Measurements from ENCODE around the gene ZIC1.

ZIC1 gene

GRCh38 chr3:147415874-147416273 is 6.7 kb downstream of the ZIC1 start:
- H3K27ac Mint-ChIP-seq = no peak overlapping the region
- peaks cover 23% of the 10 kb centered on the region for H3K36me3 Mint-ChIP-seq (ENCODE audit: low read depth)
- peaks cover 22% of the 10 kb centered on the region for H3K9me3 Mint-ChIP-seq
- H3K4me1 Mint-ChIP-seq = peaks cover 22% of the 10 kb centered on the region
- DNase-seq = no peak
- H3K4me3 Mint-ChIP-seq = no peak overlapping the region
- peaks cover 85% of the 10 kb centered on the region for H3K27me3 Mint-ChIP-seq
- ATAC-seq = no peak

DNA sequence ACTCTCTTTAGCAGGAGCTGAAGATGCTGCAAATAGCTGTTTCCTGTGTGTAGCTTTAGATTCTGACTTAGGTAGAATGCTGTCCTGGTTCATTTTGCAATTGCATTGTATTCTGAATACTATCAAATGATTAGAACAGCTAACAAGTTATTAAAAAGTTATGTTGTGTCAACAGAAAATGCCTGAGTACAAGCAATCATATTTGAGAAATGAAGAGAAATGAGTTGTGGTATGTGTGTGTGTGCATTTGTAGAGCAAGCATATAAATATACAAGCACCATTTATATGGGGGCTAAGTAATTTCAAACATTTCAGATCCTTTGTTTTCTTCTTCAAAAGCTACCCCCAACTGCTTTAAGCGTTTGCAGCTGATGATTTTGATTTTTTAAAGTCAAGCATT is 7.8 kb downstream of the ZIC1 start:
- ATAC-seq (no peak), DNase-seq (no peak)
- Mint-ChIP-seq H3K36me3 (ENCODE audit: low read depth) (peaks cover 14% of the 10 kb centered on the region), H3K4me3 (no peak overlapping the region), H3K27me3 (peaks cover 81% of the 10 kb centered on the region), H3K27ac (no peak overlapping the region), H3K4me1 (peaks cover 12% of the 10 kb centered on the region), H3K9me3 (peaks cover 16% of the 10 kb centered on the region)

- H3K4me3 Mint-ChIP-seq = no peak overlapping the region
- H3K4me1 Mint-ChIP-seq = peaks cover 8% of the 10 kb centered on the region
- no peak for ATAC-seq
- no peak for DNase-seq
- H3K27me3 Mint-ChIP-seq = peaks cover 82% of the 10 kb centered on the region
- peaks cover 17% of the 10 kb centered on the region for H3K36me3 Mint-ChIP-seq (ENCODE audit: low read depth)
- H3K27ac Mint-ChIP-seq = no peak overlapping the region
- peaks cover 16% of the 10 kb centered on the region for H3K9me3 Mint-ChIP-seq
Measured at GRCh38 chr3:147417551-147418295, 8.6 kb downstream of the ZIC1 start.

DNA sequence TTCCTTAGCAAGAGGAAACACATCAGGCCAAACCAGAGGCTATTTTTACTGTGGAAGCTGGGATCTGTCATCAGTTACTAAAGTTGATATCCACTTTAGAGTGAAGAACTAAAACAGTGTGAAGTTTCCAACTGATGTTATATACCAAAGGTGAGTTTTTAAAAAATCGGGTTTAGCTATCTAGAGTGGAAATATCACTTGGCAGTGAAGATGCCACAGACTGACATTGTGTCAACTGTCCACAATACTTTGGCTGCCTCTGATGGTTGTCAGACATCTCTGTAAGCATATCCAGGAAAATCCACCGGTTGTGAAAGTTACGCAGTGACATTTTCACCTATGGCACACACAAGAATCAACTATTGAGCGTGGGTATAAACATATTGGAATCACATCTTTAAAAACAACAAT is 9.2 kb downstream of the ZIC1 start:
- peaks cover 5% of the 10 kb centered on the region for H3K4me1 Mint-ChIP-seq
- DNase-seq (no peak), ATAC-seq (no peak)
- H3K9me3 Mint-ChIP-seq = peaks cover 16% of the 10 kb centered on the region
- no peak overlapping the region for H3K4me3 Mint-ChIP-seq
- peaks cover 82% of the 10 kb centered on the region for H3K27me3 Mint-ChIP-seq
- no peak overlapping the region for H3K27ac Mint-ChIP-seq
- H3K36me3 Mint-ChIP-seq (ENCODE audit: low read depth) = peaks cover 14% of the 10 kb centered on the region

GRCh38 chr3:147418808-147419701 is 9.9 kb downstream of the ZIC1 start:
- peaks cover 85% of the 10 kb centered on the region for H3K27me3 Mint-ChIP-seq
- H3K36me3 Mint-ChIP-seq (ENCODE audit: low read depth) = peaks cover 11% of the 10 kb centered on the region
- DNase-seq = no peak
- H3K27ac Mint-ChIP-seq = no peak overlapping the region
- H3K4me3 Mint-ChIP-seq = no peak overlapping the region
- no peak for ATAC-seq
- H3K4me1 Mint-ChIP-seq = peaks cover 2% of the 10 kb centered on the region
- H3K9me3 Mint-ChIP-seq = peaks cover 16% of the 10 kb centered on the region

DNA sequence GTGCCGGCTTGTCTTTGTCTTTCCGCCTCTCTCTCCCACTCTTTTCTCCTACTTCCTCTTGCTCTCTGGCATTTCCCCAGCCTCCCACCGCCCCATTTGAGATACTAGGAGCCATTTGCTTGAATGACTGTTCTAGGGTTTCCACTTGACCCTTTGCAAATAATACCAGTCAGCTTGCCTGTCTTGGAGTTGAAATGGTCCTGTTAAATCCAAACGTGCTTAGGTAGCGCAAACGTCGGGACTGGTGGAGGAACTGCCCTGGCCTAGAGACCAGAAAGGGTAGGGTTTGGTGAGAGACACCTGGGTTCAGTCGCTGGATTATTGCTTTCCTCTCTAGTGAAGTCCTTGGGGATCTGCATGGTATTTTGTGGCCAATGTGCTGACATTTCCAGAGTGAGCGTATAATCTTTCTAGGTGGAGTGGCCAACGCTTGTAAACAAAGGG is 10.6 kb downstream of the ZIC1 start:
- no peak for ATAC-seq
- no peak overlapping the region for H3K27ac Mint-ChIP-seq
- peaks cover 16% of the 10 kb centered on the region for H3K9me3 Mint-ChIP-seq
- no peak overlapping the region for H3K4me3 Mint-ChIP-seq
- peaks cover 81% of the 10 kb centered on the region for H3K27me3 Mint-ChIP-seq
- peaks cover 9% of the 10 kb centered on the region for H3K36me3 Mint-ChIP-seq (ENCODE audit: low read depth)
- peaks cover 2% of the 10 kb centered on the region for H3K4me1 Mint-ChIP-seq
- DNase-seq = no peak

- no peak overlapping the region for H3K27ac Mint-ChIP-seq
- DNase-seq = no peak
- H3K9me3 Mint-ChIP-seq = peaks cover 16% of the 10 kb centered on the region
- peaks cover 81% of the 10 kb centered on the region for H3K27me3 Mint-ChIP-seq
- no peak overlapping the region for H3K4me3 Mint-ChIP-seq
- H3K4me1 Mint-ChIP-seq = peaks cover 2% of the 10 kb centered on the region
- peaks cover 9% of the 10 kb centered on the region for H3K36me3 Mint-ChIP-seq (ENCODE audit: low read depth)
- ATAC-seq = no peak
Measured at GRCh38 chr3:147420353-147421183, 11.4 kb downstream of the ZIC1 start.

GRCh38 chr3:147421184-147421912 is 12.2 kb downstream of the ZIC1 start:
- peaks cover 77% of the 10 kb centered on the region for H3K27me3 Mint-ChIP-seq
- H3K4me1 Mint-ChIP-seq = peaks cover 2% of the 10 kb centered on the region
- peaks cover 12% of the 10 kb centered on the region for H3K9me3 Mint-ChIP-seq

DNA sequence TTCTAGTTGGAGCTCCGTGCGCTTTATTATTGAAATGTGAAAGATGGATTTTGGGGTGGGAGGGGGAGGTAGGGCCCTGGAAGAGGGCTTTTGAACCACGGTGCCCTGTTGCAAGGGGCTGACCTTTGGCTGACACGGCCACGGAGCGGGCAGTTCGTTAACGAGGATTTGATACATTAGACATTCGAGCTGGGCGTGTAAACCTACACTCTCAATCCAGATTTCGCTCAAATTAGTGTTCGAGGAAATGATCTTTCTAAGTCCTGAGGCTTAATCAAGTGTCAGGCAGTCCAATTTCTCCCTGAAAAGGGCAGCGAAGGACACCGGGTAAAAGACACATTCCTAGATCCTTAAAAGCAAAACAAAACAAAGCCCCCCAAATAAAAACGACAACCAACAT is 13.0 kb downstream of the ZIC1 start:
- Mint-ChIP-seq H3K27me3 (peaks cover 70% of the 10 kb centered on the region), H3K27ac (no peak overlapping the region), H3K4me1 (peaks cover 2% of the 10 kb centered on the region), H3K4me3 (no peak overlapping the region), H3K36me3 (ENCODE audit: low read depth) (peaks cover 9% of the 10 kb centered on the region), H3K9me3 (peaks cover 12% of the 10 kb centered on the region)
- DNase-seq (no peak), ATAC-seq (no peak)

More at GRCh38 chr3:147421184-147421912, 12.2 kb downstream of the ZIC1 start:
- Mint-ChIP-seq H3K36me3 (ENCODE audit: low read depth) (peaks cover 9% of the 10 kb centered on the region), H3K27ac (no peak overlapping the region), H3K4me3 (no peak overlapping the region)
- DNase-seq (no peak), ATAC-seq (no peak)

DNA sequence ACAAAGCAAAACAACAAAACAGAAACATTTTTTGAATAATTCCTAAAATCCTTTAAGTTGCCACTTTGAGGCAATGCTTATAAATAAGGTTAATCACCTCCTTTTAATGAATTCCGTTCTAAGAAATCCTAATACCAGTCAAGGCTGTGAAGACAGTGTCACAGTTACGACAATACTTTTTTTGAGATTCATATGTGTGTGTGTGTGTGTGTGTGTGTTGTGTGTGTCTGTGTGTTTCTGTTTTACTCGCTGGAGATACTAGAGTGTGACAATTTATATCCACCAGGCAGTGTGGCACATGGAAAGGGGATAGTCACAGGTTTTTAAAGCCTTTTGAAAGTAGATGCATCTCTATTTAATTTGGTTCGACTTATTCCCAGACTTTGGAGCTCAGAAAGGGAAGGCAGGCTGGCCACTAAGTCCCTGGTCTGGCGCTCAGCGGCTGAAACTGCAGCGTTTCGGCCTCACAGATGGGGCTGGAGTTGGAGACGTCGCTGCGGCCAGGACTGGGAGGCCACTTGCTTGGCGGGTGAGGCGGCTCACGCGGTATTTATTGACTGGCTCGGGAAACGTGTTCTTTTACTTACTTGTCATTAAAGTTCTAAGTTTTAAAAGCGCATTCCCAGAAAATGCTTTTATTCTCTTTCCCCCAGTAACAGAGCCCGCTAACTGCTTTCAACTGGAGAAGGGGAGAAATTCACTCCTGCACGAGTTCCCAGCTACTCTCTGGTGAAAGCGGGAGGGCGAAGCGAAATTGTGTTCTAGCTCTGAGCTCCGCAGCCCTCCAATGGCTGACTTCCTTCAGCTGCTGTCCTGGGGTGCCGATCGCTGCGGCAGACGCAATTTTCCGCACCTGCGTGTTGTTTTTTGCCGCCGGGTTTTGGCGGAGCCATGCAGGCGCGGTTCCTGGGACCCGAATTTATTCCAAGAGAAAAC is 13.7 kb downstream of the ZIC1 start:
- Mint-ChIP-seq H3K27ac (no peak overlapping the region), H3K27me3 (peaks cover 65% of the 10 kb centered on the region)

GRCh38 chr3:147423537-147423797 is 14.3 kb downstream of the ZIC1 start:
- Mint-ChIP-seq H3K4me3 (no peak overlapping the region), H3K27ac (no peak overlapping the region), H3K9me3 (peaks cover 4% of the 10 kb centered on the region), H3K36me3 (ENCODE audit: low read depth) (peaks cover 7% of the 10 kb centered on the region), H3K4me1 (peaks cover 2% of the 10 kb centered on the region), H3K27me3 (peaks cover 61% of the 10 kb centered on the region)
- ATAC-seq (no peak), DNase-seq (no peak)

More for the DNA sequence above, 13.7 kb downstream of the ZIC1 start:
- no peak overlapping the region for H3K4me3 Mint-ChIP-seq
- DNase-seq (no peak), ATAC-seq (no peak)
- peaks cover 2% of the 10 kb centered on the region for H3K4me1 Mint-ChIP-seq
- peaks cover 9% of the 10 kb centered on the region for H3K36me3 Mint-ChIP-seq (ENCODE audit: low read depth)
- peaks cover 10% of the 10 kb centered on the region for H3K9me3 Mint-ChIP-seq

- DNase-seq = no peak
- no peak overlapping the region for H3K27ac Mint-ChIP-seq
- peaks cover 57% of the 10 kb centered on the region for H3K27me3 Mint-ChIP-seq
- H3K4me1 Mint-ChIP-seq = no peaks in the 10 kb centered on the region
- H3K9me3 Mint-ChIP-seq = no peaks in the 10 kb centered on the region
- peaks cover 3% of the 10 kb centered on the region for H3K36me3 Mint-ChIP-seq (ENCODE audit: low read depth)
- H3K4me3 Mint-ChIP-seq = no peak overlapping the region
- no peak for ATAC-seq
Measured at GRCh38 chr3:147423798-147424580, 14.8 kb downstream of the ZIC1 start.
